Ovary (tissue), 9 donors: ENCODE measurements around the gene RAB9A. TPM values are rescaled to one million over a fixed set of nuclear protein-coding genes. Genes with fewer than 3 reads are reported as not detected.

ENCODE experiments used
- DNase-seq, 5 donors: peaks; one replicate each; pipeline ENCODE4 v3.0.0-alpha.2; 2019 to 2020
- H3K27ac ChIP-seq, 2 donors: fragments of 200-600 bp; one replicate each; pipeline versions ENCODE4 v1.5.1 to v1.8.0; 2019 to 2022
- H3K27me3 ChIP-seq: fragments of 200-600 bp; one replicate; pipeline ENCODE4 v1.8.0; 2022
- H3K36me3 ChIP-seq: fragments of 200-600 bp; sonication (generic); one replicate; pipeline ENCODE4 v1.5.1; 2019
- H3K4me1 ChIP-seq: one replicate; pipeline ENCODE4 v1.8.1; 2013; ENCODE audit warnings: mild to moderate bottlenecking, moderate library complexity; ENCODE audit not compliant: insufficient read depth
- H3K4me3 ChIP-seq: fragments of 200-600 bp; sonication (generic); one replicate; pipeline ENCODE4 v1.5.1; 2017
- H3K9me3 ChIP-seq, 2 donors: fragments of 200-600 bp in 1 of 2; sonication (generic) in 1 of 2; one replicate each; pipeline versions ENCODE4 v1.5.1 to v1.8.1; 2013 to 2019; ENCODE audit warnings: mild to moderate bottlenecking in 1 of 2, moderate library complexity in 1 of 2
- EP300 ChIP-seq: sonication (generic); formaldehyde crosslinking; IDR thresholded peaks from one replicate; pipeline ENCODE4 v1.6.1; 2017; ENCODE audit warnings: antibody characterized with exemption
- POLR2A ChIP-seq: fragments of 450-650 bp; IDR thresholded peaks from one replicate; pipeline ENCODE4 v1.6.1; 2017; ENCODE audit warnings: antibody characterized with exemption, mild to moderate bottlenecking, moderate library complexity
- WGBS, 3 donors: extraction: QIAGEN DNeasy Blood & Tissue Kit in 1 of 3; methylation state at CpG; one replicate each; pipeline versions ENCODE4 v1.1.5 to v1.1.7; 2013 to 2017; 5-methylcytosine and 5-hydroxymethylcytosine counted together
- intact Hi-C, 4 donors: fragments of 100-400 bp; cut with DNase I; formaldehyde crosslinking; loops; one replicate each; pipeline versions ENCODE4 v1.11.0 to v1.15.1; 2022 to 2023
- polyA plus RNA-seq, 2 donors: library from polyadenylated mRNA; stranded (reverse); fragments of 200-250 nt in 1 of 2; fragments of 350-450 nt in 1 of 2; fragmentation: Illumina TruSeq in 1 of 2; extraction: RNeasy Lipid Tissue Mini Kit (QIAGEN cat#74804) in 1 of 2; gene quantifications; one replicate each; pipeline ENCODE4 v1.2.3, GENCODE V29; 2013 to 2014
- total RNA-seq, 7 donors: library from RNA; depleted of rRNA in 2 of 7; stranded (reverse); fragments of >200 nt in 2 of 7; fragmentation: NEBNext Ultra II Directional in 3 of 7; extraction: Animal tissue kit (Norgen Biotek cat#: 25700) in 3 of 7; gene quantifications; one replicate each; pipeline versions ENCODE4 v1.1.0 to v1.2.4, GENCODE V29; 2016 to 2023
- TF ChIP-seq, protein P1 (sequence below), 3 donors: fragments of 450-650 bp in 2 of 3; fragments of 200-600 bp in 1 of 3; IDR thresholded peaks; one replicate each; pipeline versions ENCODE4 v1.5.1 to v1.8.0; 2016 to 2022; ENCODE audit warnings: antibody characterized with exemption in 3 of 3, mild to moderate bottlenecking in 1 of 3
- donor health status: DM: no; HTN: no; CAD: no; lungs with moderate emphysema.
- donor health status: DM: no; HTN: no; CAD: no.
- donor health status: Bipolar disorder and iron deficiency.
- donor health status: DM: yes; HTN: yes; CAD: no.
- donor health status: DM: no; HTN: no; CAD: no.
- donor health status: DM: yes; HTN: yes; CAD: no.

RAB9A gene
- total and polyA plus RNA-seq, 9 donors = 22.3 to 46.3 (median 29.2) TPM

DNA sequence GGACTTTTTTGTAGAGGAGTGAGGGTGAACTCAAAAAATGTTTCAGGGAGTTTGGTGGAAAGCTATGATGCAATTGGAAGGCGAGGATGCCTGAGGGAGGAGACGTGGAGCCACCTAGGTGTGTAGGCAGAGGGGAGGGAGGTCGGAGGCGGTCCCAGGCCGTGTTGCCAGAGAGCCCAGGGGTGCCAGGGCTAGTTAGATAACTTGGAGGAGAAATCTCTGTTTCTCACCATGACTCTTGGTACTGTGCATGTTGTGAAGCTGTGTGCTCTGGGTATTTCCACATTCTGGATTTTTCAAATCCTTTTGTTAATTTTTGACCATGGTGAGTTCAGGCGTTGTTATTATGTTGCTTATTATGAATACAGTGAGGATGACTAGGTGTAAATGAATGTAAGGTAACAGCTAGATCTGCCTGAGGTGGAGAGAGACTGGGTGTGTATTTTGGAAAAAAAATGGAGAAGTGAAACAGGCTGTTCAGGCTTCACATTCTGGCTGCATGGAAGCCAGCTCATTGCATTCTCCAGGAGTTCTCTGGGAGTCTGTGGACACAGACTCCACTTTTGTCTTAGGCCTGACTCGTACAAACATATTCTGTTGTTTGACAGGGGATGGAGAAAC, 4.5 kb downstream of the RAB9A start:
- intact Hi-C loops = no loop called here
- no peak for DNase-seq
- no peaks in the 10 kb centered on the region for H3K36me3 ChIP-seq
- H3K4me1 ChIP-seq = peaks cover 15% of the 10 kb centered on the region
- H3K4me3 ChIP-seq = no peak overlapping the region
- H3K27ac ChIP-seq = no peak overlapping the region
- WGBS, 3 donors = 71 to 76% (median 75%) methylated on average over 7 of the region's 7 CpGs
- H3K27me3 ChIP-seq = no peaks in the 10 kb centered on the region
- no peaks in the 10 kb centered on the region for H3K9me3 ChIP-seq
- TF ChIP-seq EP300 (no peak), POLR2A (no peak)
- TF ChIP-seq, protein P1, sequence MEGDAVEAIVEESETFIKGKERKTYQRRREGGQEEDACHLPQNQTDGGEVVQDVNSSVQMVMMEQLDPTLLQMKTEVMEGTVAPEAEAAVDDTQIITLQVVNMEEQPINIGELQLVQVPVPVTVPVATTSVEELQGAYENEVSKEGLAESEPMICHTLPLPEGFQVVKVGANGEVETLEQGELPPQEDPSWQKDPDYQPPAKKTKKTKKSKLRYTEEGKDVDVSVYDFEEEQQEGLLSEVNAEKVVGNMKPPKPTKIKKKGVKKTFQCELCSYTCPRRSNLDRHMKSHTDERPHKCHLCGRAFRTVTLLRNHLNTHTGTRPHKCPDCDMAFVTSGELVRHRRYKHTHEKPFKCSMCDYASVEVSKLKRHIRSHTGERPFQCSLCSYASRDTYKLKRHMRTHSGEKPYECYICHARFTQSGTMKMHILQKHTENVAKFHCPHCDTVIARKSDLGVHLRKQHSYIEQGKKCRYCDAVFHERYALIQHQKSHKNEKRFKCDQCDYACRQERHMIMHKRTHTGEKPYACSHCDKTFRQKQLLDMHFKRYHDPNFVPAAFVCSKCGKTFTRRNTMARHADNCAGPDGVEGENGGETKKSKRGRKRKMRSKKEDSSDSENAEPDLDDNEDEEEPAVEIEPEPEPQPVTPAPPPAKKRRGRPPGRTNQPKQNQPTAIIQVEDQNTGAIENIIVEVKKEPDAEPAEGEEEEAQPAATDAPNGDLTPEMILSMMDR (IDR thresholded peaks at IDR 0.05) = no peak

DNA sequence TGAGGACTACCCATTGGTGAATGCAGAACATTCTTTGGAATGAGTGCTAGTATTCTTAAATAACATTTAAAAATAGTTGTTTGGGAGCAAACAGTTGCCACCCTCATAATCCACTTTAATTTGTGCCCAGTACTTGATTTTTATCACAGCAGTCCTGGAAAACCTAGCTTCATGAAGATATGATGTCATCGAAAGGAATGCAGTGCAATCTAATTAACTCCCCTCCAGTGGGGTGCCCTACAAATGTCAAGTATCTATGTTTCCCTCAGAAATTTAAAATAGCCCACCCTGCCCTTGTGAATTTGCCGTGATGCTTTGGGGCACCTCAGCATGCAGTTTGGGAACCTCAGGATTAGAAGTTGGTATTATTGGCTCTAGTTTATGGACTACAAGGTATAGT, 5.4 kb downstream of the RAB9A start:
- no peaks in the 10 kb centered on the region for H3K36me3 ChIP-seq
- WGBS, 3 donors = 86 to 89% (median 88%) methylated on average over 2 of the region's 2 CpGs
- TF ChIP-seq EP300 (no peak), POLR2A (no peak)
- TF ChIP-seq, protein P1 (IDR thresholded peaks at IDR 0.05) = no peak
- no peak overlapping the region for H3K27ac ChIP-seq
- peaks cover 15% of the 10 kb centered on the region for H3K4me1 ChIP-seq
- H3K4me3 ChIP-seq = no peak overlapping the region
- H3K9me3 ChIP-seq = no peaks in the 10 kb centered on the region
- intact Hi-C loops = no loop called here
- DNase-seq = no peak
- no peaks in the 10 kb centered on the region for H3K27me3 ChIP-seq

DNA sequence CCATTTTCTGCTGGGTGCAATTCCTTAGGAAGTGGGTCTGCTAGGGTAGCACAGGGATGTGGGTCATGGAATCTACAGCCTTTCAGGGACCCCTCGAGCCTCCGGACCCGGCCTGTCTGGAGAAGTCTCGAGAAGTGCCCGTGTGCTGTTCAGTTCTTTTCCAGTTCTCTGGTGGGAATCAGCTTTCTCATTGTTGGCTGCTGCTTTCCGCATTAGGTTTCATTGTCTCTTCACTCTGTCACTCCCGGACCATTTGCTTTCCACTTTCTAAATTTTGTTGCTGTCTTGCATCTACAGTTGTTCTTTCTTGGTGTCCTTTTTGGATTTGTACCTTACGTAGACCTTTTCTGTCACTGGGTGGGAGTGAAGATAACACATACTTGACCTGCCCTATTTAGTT, 6.1 kb downstream of the RAB9A start:
- TF ChIP-seq POLR2A = no peak
- TF ChIP-seq, protein P1 (IDR thresholded peaks at IDR 0.05) = no peak
- TF ChIP-seq EP300 = no peak
- no peak overlapping the region for H3K4me3 ChIP-seq
- H3K9me3 ChIP-seq = no peaks in the 10 kb centered on the region
- H3K36me3 ChIP-seq = no peaks in the 10 kb centered on the region
- 84 to 88% (median 86%) methylated on average over 8 of the region's 8 CpGs for WGBS, 3 donors
- intact Hi-C loops = no loop called here
- no peak for DNase-seq
- no peak overlapping the region for H3K27ac ChIP-seq
- H3K27me3 ChIP-seq = no peaks in the 10 kb centered on the region
- H3K4me1 ChIP-seq = peaks cover 17% of the 10 kb centered on the region

DNA sequence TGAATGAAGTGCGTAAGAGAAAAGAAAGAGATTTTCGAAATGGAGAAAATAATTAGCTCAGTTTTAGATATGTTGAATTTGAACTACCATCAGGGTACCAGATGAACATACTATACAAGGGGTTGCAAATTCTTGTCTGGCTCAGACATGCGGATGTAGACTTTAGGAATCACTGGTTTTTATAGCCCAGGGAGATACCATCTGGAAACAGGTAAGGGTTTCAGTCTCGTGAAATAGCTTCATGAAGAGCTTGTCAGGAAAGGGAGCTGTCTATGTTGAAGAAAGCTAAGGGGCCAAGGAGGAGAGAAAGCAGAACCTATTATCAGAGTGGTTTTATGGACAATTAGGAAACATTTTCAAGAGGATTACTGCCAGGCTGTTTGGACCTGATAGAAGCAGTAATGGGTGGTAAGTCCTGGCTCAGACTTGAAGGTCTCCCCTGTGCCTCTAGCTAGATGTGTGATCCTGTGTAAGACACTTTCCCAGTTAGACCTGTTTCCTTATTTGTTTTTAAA, 6.7 kb downstream of the RAB9A start:
- H3K27ac ChIP-seq = no peak overlapping the region
- intact Hi-C loops = no loop called here
- DNase-seq = no peak
- H3K4me1 ChIP-seq = peaks cover 16% of the 10 kb centered on the region
- H3K36me3 ChIP-seq = no peaks in the 10 kb centered on the region
- 91 to 94% (median 92%) methylated on average over 4 of the region's 4 CpGs for WGBS, 3 donors
- H3K9me3 ChIP-seq = no peaks in the 10 kb centered on the region
- no peak overlapping the region for H3K4me3 ChIP-seq
- TF ChIP-seq, protein P1 (IDR thresholded peaks at IDR 0.05) = no peak
- TF ChIP-seq POLR2A (no peak), EP300 (no peak)
- no peaks in the 10 kb centered on the region for H3K27me3 ChIP-seq
